ENCODE measurements around the gene SLC37A4.
"Not testable (repeated sequence)": the region's sequence is repeated elsewhere in the genome, so short reads cannot be mapped to it uniquely, and the experiment has no call there.

The SLC37A4 gene

GRCh38 chr11:119042927-119043326 is 12.2 kb upstream of the SLC37A4 start:
- H3K4me3 ChIP-seq (ENCODE audit: low read depth, low read length) = no peak overlapping the region

- no peak overlapping the region for H3K4me3 ChIP-seq (ENCODE audit: low read depth, low read length)
Observed at GRCh38 chr11:119041821-119042514, 11.3 kb upstream of the SLC37A4 start.

GRCh38 chr11:119039471-119039870 is 8.8 kb upstream of the SLC37A4 start:
- not testable (repeated sequence) for H3K4me3 ChIP-seq (ENCODE audit: low read depth, low read length)

GRCh38 chr11:119038884-119039283 is 8.2 kb upstream of the SLC37A4 start:
- no peak overlapping the region for H3K4me3 ChIP-seq (ENCODE audit: low read depth, low read length)

GRCh38 chr11:119034813-119035212 is 4.1 kb upstream of the SLC37A4 start:
- no peak overlapping the region for H3K4me3 ChIP-seq (ENCODE audit: low read depth, low read length)

GRCh38 chr11:119033421-119033820 is 2.7 kb upstream of the SLC37A4 start:
- H3K4me3 ChIP-seq (ENCODE audit: low read depth, low read length) = not testable (repeated sequence)

- H3K4me3 ChIP-seq (ENCODE audit: low read depth, low read length) = no peak overlapping the region
Observed at GRCh38 chr11:119031912-119032280, 1.2 kb upstream of the SLC37A4 start.

GRCh38 chr11:119030029-119030328 is 698 bp downstream of the SLC37A4 start:
- peak overlapping the region; percentile 91 for H3K4me3 ChIP-seq (ENCODE audit: low read depth, low read length)

- peak overlapping the region; percentile 91 for H3K4me3 ChIP-seq (ENCODE audit: low read depth, low read length)
Observed at GRCh38 chr11:119029340-119030028, 1.2 kb downstream of the SLC37A4 start.

GRCh38 chr11:119029069-119029339 is 1.7 kb downstream of the SLC37A4 start:
- no peak overlapping the region for H3K4me3 ChIP-seq (ENCODE audit: low read depth, low read length)

- no peak overlapping the region for H3K4me3 ChIP-seq (ENCODE audit: low read depth, low read length)
Observed at GRCh38 chr11:119028346-119029068, 2.2 kb downstream of the SLC37A4 start.

- H3K4me3 ChIP-seq (ENCODE audit: low read depth, low read length) = no peak overlapping the region
Observed at GRCh38 chr11:119027561-119028345, 2.9 kb downstream of the SLC37A4 start.

GRCh38 chr11:119026970-119027369 is 3.7 kb downstream of the SLC37A4 start:
- H3K4me3 ChIP-seq (ENCODE audit: low read depth, low read length) = no peak overlapping the region

- H3K4me3 ChIP-seq (ENCODE audit: low read depth, low read length) = no peak overlapping the region
Observed at GRCh38 chr11:119025978-119026766, 4.5 kb downstream of the SLC37A4 start.

GRCh38 chr11:119025541-119025940 is 5.1 kb downstream of the SLC37A4 start:
- H3K4me3 ChIP-seq (ENCODE audit: low read depth, low read length) = no peak overlapping the region

GRCh38 chr11:119025099-119025473 is 5.6 kb downstream of the SLC37A4 start:
- H3K4me3 ChIP-seq (ENCODE audit: low read depth, low read length) = no peak overlapping the region

- H3K4me3 ChIP-seq (ENCODE audit: low read depth, low read length) = no peak overlapping the region
Observed at GRCh38 chr11:119024430-119025098, 6.1 kb downstream of the SLC37A4 start.

- H3K4me3 ChIP-seq (ENCODE audit: low read depth, low read length) = no peak overlapping the region
Observed at GRCh38 chr11:119023741-119024140, 6.9 kb downstream of the SLC37A4 start.

- H3K4me3 ChIP-seq (ENCODE audit: low read depth, low read length) = no peak overlapping the region
Observed at GRCh38 chr11:119021631-119022030, 9.0 kb downstream of the SLC37A4 start.

GRCh38 chr11:119019996-119020395 is 10.7 kb downstream of the SLC37A4 start:
- H3K4me3 ChIP-seq (ENCODE audit: low read depth, low read length) = no peak overlapping the region
